ENCODE data around the gene JAKMIP2.

Gene JAKMIP2

GRCh38 chr5:147610798-147611197, 171.7 kb downstream of the JAKMIP2 start:
- Histone ChIP-seq H3K27ac (ENCODE audit: low read depth, low read length) (no peak overlapping the region), H3K23ac (ENCODE audit: low read length) (no peak overlapping the region), H3K27me3 (ENCODE audit: insufficient read depth, low read length, poor library complexity) (no peaks in the 10 kb centered on the region), H3K9ac (ENCODE audit: low read length) (no peak overlapping the region), H4K8ac (ENCODE audit: low read depth, low read length) (no peak overlapping the region), H3K79me2 (ENCODE audit: control insufficient read depth, insufficient read depth, low read length) (no peaks in the 10 kb centered on the region), H4K5ac (ENCODE audit: low read length) (no peak overlapping the region), H2BK15ac (replicated peaks; ENCODE audit: low read depth) (no peak overlapping the region), H2BK120ac (ENCODE audit: low read depth, low read length) (no peak overlapping the region), H3K56ac (ENCODE audit: low read length) (no peak overlapping the region), H3K4me1 (ENCODE audit: control insufficient read depth, low read depth, low read length) (no peaks in the 10 kb centered on the region), H3K4me2 (ENCODE audit: low read length) (no peak overlapping the region), H3K18ac (ENCODE audit: low read length) (no peak overlapping the region), H2BK5ac (ENCODE audit: low read length) (no peak overlapping the region), H3K36me3 (ENCODE audit: control insufficient read depth, insufficient read depth, low read length) (no peaks in the 10 kb centered on the region), H3K4me3 (ENCODE audit: low read length) (no peak overlapping the region), H3K4ac (ENCODE audit: low read depth, low read length) (no peak overlapping the region), H3K79me1 (ENCODE audit: low read length) (no peaks in the 10 kb centered on the region), H2AK5ac (ENCODE audit: low read length) (no peak overlapping the region)
- WGBS (ENCODE audit: extremely low coverage, insufficient coverage, low lambda C conversion rate) = no CpG with 5 or more reads among the region's 3 CpGs
- no peak for DNase-seq

- H3K23ac ChIP-seq (ENCODE audit: low read length) = no peak overlapping the region
- no peak overlapping the region for H2BK15ac ChIP-seq (replicated peaks; ENCODE audit: low read depth)
- no peak overlapping the region for H3K18ac ChIP-seq (ENCODE audit: low read length)
- no peak overlapping the region for H3K4me2 ChIP-seq (ENCODE audit: low read length)
- H3K79me1 ChIP-seq (ENCODE audit: low read length) = no peaks in the 10 kb centered on the region
- no peak overlapping the region for H3K9ac ChIP-seq (ENCODE audit: low read length)
- no peaks in the 10 kb centered on the region for H3K27me3 ChIP-seq (ENCODE audit: insufficient read depth, low read length, poor library complexity)
- no peaks in the 10 kb centered on the region for H3K79me2 ChIP-seq (ENCODE audit: control insufficient read depth, insufficient read depth, low read length)
- no peaks in the 10 kb centered on the region for H3K4me1 ChIP-seq (ENCODE audit: control insufficient read depth, low read depth, low read length)
- no peak overlapping the region for H4K5ac ChIP-seq (ENCODE audit: low read length)
- H3K56ac ChIP-seq (ENCODE audit: low read length) = no peak overlapping the region
- no peak for DNase-seq
- H3K36me3 ChIP-seq (ENCODE audit: control insufficient read depth, insufficient read depth, low read length) = no peaks in the 10 kb centered on the region
- H3K4ac ChIP-seq (ENCODE audit: low read depth, low read length) = no peak overlapping the region
- no peak overlapping the region for H2BK120ac ChIP-seq (ENCODE audit: low read depth, low read length)
- no peak overlapping the region for H2AK5ac ChIP-seq (ENCODE audit: low read length)
- WGBS (ENCODE audit: extremely low coverage, insufficient coverage, low lambda C conversion rate) = no CpG with 5 or more reads among the region's 1 CpG
- no peak overlapping the region for H3K4me3 ChIP-seq (ENCODE audit: low read length)
- H2BK5ac ChIP-seq (ENCODE audit: low read length) = no peak overlapping the region
- H3K27ac ChIP-seq (ENCODE audit: low read depth, low read length) = no peak overlapping the region
- H4K8ac ChIP-seq (ENCODE audit: low read depth, low read length) = no peak overlapping the region
Observed at GRCh38 chr5:147601652-147602051, 180.9 kb downstream of the JAKMIP2 start.

- H3K27ac ChIP-seq (ENCODE audit: low read depth, low read length) = no peak overlapping the region
- H2BK5ac ChIP-seq (ENCODE audit: low read length) = no peak overlapping the region
- no peak overlapping the region for H4K5ac ChIP-seq (ENCODE audit: low read length)
- H3K79me1 ChIP-seq (ENCODE audit: low read length) = no peaks in the 10 kb centered on the region
- no peak overlapping the region for H2BK120ac ChIP-seq (ENCODE audit: low read depth, low read length)
- H3K4ac ChIP-seq (ENCODE audit: low read depth, low read length) = no peak overlapping the region
- H3K56ac ChIP-seq (ENCODE audit: low read length) = no peak overlapping the region
- no peaks in the 10 kb centered on the region for H3K27me3 ChIP-seq (ENCODE audit: insufficient read depth, low read length, poor library complexity)
- H3K18ac ChIP-seq (ENCODE audit: low read length) = no peak overlapping the region
- H2AK5ac ChIP-seq (ENCODE audit: low read length) = no peak overlapping the region
- no peak overlapping the region for H3K4me3 ChIP-seq (ENCODE audit: low read length)
- H3K36me3 ChIP-seq (ENCODE audit: control insufficient read depth, insufficient read depth, low read length) = no peaks in the 10 kb centered on the region
- H3K79me2 ChIP-seq (ENCODE audit: control insufficient read depth, insufficient read depth, low read length) = no peaks in the 10 kb centered on the region
- no peak overlapping the region for H2BK15ac ChIP-seq (replicated peaks; ENCODE audit: low read depth)
- H3K4me1 ChIP-seq (ENCODE audit: control insufficient read depth, low read depth, low read length) = no peaks in the 10 kb centered on the region
- no peak overlapping the region for H3K9ac ChIP-seq (ENCODE audit: low read length)
- no peak overlapping the region for H3K23ac ChIP-seq (ENCODE audit: low read length)
- no peak overlapping the region for H3K4me2 ChIP-seq (ENCODE audit: low read length)
- no peak for DNase-seq
- H4K8ac ChIP-seq (ENCODE audit: low read depth, low read length) = no peak overlapping the region
- WGBS (ENCODE audit: extremely low coverage, insufficient coverage, low lambda C conversion rate) = no CpG with 5 or more reads among the region's 1 CpG
Observed at GRCh38 chr5:147591120-147591519, 191.4 kb downstream of the JAKMIP2 start.

GRCh38 chr5:147590096-147590495, 192.4 kb downstream of the JAKMIP2 start:
- Histone ChIP-seq H2BK15ac (replicated peaks; ENCODE audit: low read depth) (no peak overlapping the region), H3K4me2 (ENCODE audit: low read length) (no peak overlapping the region), H3K79me2 (ENCODE audit: control insufficient read depth, insufficient read depth, low read length) (no peaks in the 10 kb centered on the region), H4K5ac (ENCODE audit: low read length) (no peak overlapping the region), H3K36me3 (ENCODE audit: control insufficient read depth, insufficient read depth, low read length) (no peaks in the 10 kb centered on the region), H3K27me3 (ENCODE audit: insufficient read depth, low read length, poor library complexity) (no peaks in the 10 kb centered on the region), H3K4me3 (ENCODE audit: low read length) (no peak overlapping the region), H2BK5ac (ENCODE audit: low read length) (no peak overlapping the region), H2AK5ac (ENCODE audit: low read length) (no peak overlapping the region), H3K9ac (ENCODE audit: low read length) (no peak overlapping the region), H3K4me1 (ENCODE audit: control insufficient read depth, low read depth, low read length) (no peaks in the 10 kb centered on the region), H2BK120ac (ENCODE audit: low read depth, low read length) (no peak overlapping the region), H3K56ac (ENCODE audit: low read length) (no peak overlapping the region), H3K27ac (ENCODE audit: low read depth, low read length) (no peak overlapping the region), H4K8ac (ENCODE audit: low read depth, low read length) (no peak overlapping the region), H3K18ac (ENCODE audit: low read length) (no peak overlapping the region), H3K79me1 (ENCODE audit: low read length) (no peaks in the 10 kb centered on the region), H3K23ac (ENCODE audit: low read length) (no peak overlapping the region), H3K4ac (ENCODE audit: low read depth, low read length) (no peak overlapping the region)
- no peak for DNase-seq

DNA sequence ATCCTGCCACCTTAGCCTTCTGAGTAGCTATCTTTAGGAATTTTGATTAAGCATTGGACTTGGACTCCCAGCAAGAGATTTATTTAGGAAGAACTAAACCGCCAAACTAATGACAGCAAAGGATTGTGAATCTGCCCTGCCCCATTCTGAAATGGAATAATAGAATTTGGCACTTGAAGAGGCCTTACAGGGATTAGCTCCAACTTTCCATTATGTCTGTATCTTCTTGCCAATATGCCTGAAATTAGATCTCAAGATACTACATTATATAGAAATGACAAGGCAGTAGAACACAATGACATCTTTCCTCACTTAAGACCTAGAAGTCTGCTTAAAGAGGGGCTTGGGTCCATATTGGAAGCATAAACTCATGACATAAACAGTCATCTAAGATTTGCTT, 195.7 kb downstream of the JAKMIP2 start:
- Histone ChIP-seq H2AK5ac (ENCODE audit: low read length) (no peak overlapping the region), H3K79me1 (ENCODE audit: low read length) (no peaks in the 10 kb centered on the region), H3K18ac (ENCODE audit: low read length) (no peak overlapping the region), H2BK15ac (replicated peaks; ENCODE audit: low read depth) (no peak overlapping the region), H2BK120ac (ENCODE audit: low read depth, low read length) (no peak overlapping the region), H3K79me2 (ENCODE audit: control insufficient read depth, insufficient read depth, low read length) (no peaks in the 10 kb centered on the region), H3K27me3 (ENCODE audit: insufficient read depth, low read length, poor library complexity) (no peaks in the 10 kb centered on the region), H3K27ac (ENCODE audit: low read depth, low read length) (no peak overlapping the region), H3K56ac (ENCODE audit: low read length) (no peak overlapping the region), H3K9ac (ENCODE audit: low read length) (no peak overlapping the region), H3K36me3 (ENCODE audit: control insufficient read depth, insufficient read depth, low read length) (no peaks in the 10 kb centered on the region), H3K4me2 (ENCODE audit: low read length) (no peak overlapping the region), H4K5ac (ENCODE audit: low read length) (no peak overlapping the region), H3K23ac (ENCODE audit: low read length) (no peak overlapping the region), H3K4ac (ENCODE audit: low read depth, low read length) (no peak overlapping the region), H4K8ac (ENCODE audit: low read depth, low read length) (no peak overlapping the region), H2BK5ac (ENCODE audit: low read length) (no peak overlapping the region), H3K4me3 (ENCODE audit: low read length) (no peak overlapping the region), H3K4me1 (ENCODE audit: control insufficient read depth, low read depth, low read length) (no peaks in the 10 kb centered on the region)
- DNase-seq = no peak
- no CpG with 5 or more reads among the region's 1 CpG for WGBS (ENCODE audit: extremely low coverage, insufficient coverage, low lambda C conversion rate)

DNA sequence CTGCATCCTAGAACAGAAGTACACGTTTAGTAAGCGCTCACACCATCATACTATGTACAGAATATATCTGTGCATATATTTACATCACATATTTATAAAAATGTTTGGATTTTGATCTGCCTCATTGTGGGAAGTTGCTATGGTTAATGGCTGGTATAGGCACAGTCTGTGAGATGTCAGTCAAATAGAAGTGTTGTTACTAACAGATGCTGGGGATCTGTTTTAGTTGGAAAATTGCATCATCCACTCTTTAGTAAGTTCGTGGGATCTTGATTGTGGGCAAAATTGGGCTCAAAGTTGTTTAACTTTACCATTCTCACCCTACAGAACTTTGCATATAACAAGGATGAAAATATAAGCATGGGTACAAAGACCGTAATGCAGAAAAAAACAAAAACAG, 196.3 kb downstream of the JAKMIP2 start:
- Histone ChIP-seq H3K4ac (ENCODE audit: low read depth, low read length) (no peak overlapping the region), H3K27me3 (ENCODE audit: insufficient read depth, low read length, poor library complexity) (no peaks in the 10 kb centered on the region), H3K4me2 (ENCODE audit: low read length) (no peak overlapping the region), H3K18ac (ENCODE audit: low read length) (no peak overlapping the region), H3K36me3 (ENCODE audit: control insufficient read depth, insufficient read depth, low read length) (no peaks in the 10 kb centered on the region), H3K79me1 (ENCODE audit: low read length) (no peaks in the 10 kb centered on the region), H3K23ac (ENCODE audit: low read length) (no peak overlapping the region), H3K79me2 (ENCODE audit: control insufficient read depth, insufficient read depth, low read length) (no peaks in the 10 kb centered on the region), H3K9ac (ENCODE audit: low read length) (no peak overlapping the region), H2BK5ac (ENCODE audit: low read length) (no peak overlapping the region), H2AK5ac (ENCODE audit: low read length) (no peak overlapping the region), H4K8ac (ENCODE audit: low read depth, low read length) (no peak overlapping the region), H2BK15ac (replicated peaks; ENCODE audit: low read depth) (no peak overlapping the region), H4K5ac (ENCODE audit: low read length) (no peak overlapping the region), H3K27ac (ENCODE audit: low read depth, low read length) (no peak overlapping the region), H2BK120ac (ENCODE audit: low read depth, low read length) (no peak overlapping the region), H3K4me3 (ENCODE audit: low read length) (no peak overlapping the region), H3K4me1 (ENCODE audit: control insufficient read depth, low read depth, low read length) (no peaks in the 10 kb centered on the region), H3K56ac (ENCODE audit: low read length) (no peak overlapping the region)
- WGBS (ENCODE audit: extremely low coverage, insufficient coverage, low lambda C conversion rate) = no CpG with 5 or more reads among the region's 4 CpGs
- DNase-seq = no peak
